HepG2 (cell line): ENCODE measurements around the gene S100P. TPM values are rescaled to one million over a fixed set of nuclear protein-coding genes. Genes with fewer than 3 reads are reported as not detected.

Experiments
- CEBPZ ChIP-seq: IDR thresholded peaks from 2 replicates; pipeline ENCODE4 v1.6.1; 2012; ENCODE audit warnings: low read length, improper control_type of control experiment
- HOXA5 ChIP-seq: sonication (generic); formaldehyde crosslinking; IDR thresholded peaks from 2 replicates; pipeline ENCODE4 v1.4.0; 2020; ENCODE audit warnings: missing genetic modification reagents
- KDM3A ChIP-seq: IDR thresholded peaks from 2 replicates; pipeline ENCODE4 v1.6.1; 2018; ENCODE audit warnings: low read depth, missing compliant biosample characterization
- NFRKB ChIP-seq: fragments of 450-650 bp; IDR thresholded peaks from 2 replicates; pipeline ENCODE4 v1.6.1; 2017
- POLR2A ChIP-seq, 2 experiments: IDR thresholded peaks; 2 replicates each; pipeline ENCODE4 v1.6.1; 2011; ENCODE audit warnings: low read depth in 2 of 2, low read length in 2 of 2, mild to moderate bottlenecking in 1 of 2, moderate library complexity in 1 of 2; ENCODE audit not compliant: insufficient read depth in 1 of 2
- RAD51 ChIP-seq: fragments of 450-650 bp; IDR thresholded peaks from 2 replicates; pipeline ENCODE4 v1.6.1; 2016; ENCODE audit warnings: borderline replicate concordance
- SALL1 ChIP-seq: sonication (generic); formaldehyde crosslinking; IDR thresholded peaks from 2 replicates; pipeline ENCODE4 v1.8.0; 2022; ENCODE audit warnings: mild to moderate bottlenecking, missing genetic modification reagents
- SP5 ChIP-seq: IDR thresholded peaks from 2 replicates; pipeline ENCODE4 v1.6.1; 2016; ENCODE audit warnings: low read depth, borderline replicate concordance
- TFE3 ChIP-seq: IDR thresholded peaks from 2 replicates; pipeline ENCODE4 v1.6.1; 2016
- TP53 ChIP-seq: sonication (generic); formaldehyde crosslinking; conservative IDR thresholded peaks from 2 replicates; pipeline ENCODE4 v1.4.0; 2020; ENCODE audit warnings: missing genetic modification reagents
- ZBTB49 ChIP-seq: sonication (generic); formaldehyde crosslinking; IDR thresholded peaks from 2 replicates; pipeline ENCODE4 v1.4.0; 2020; ENCODE audit warnings: missing genetic modification reagents, borderline replicate concordance
- ZFAT ChIP-seq: sonication (generic); formaldehyde crosslinking; conservative IDR thresholded peaks from 2 replicates; pipeline ENCODE4 v1.8.1; 2023; ENCODE audit warnings: missing genetic modification reagents, inconsistent platforms
- ZNF205 ChIP-seq: IDR thresholded peaks from 2 replicates; pipeline ENCODE4 v1.6.1; 2018; ENCODE audit warnings: missing biosample characterization, missing genetic modification reagents
- ZNF33A ChIP-seq: sonication (generic); formaldehyde crosslinking; IDR thresholded peaks from 2 replicates; pipeline ENCODE4 v1.5.1; 2020; ENCODE audit warnings: missing genetic modification reagents, mild to moderate bottlenecking, moderate library complexity, borderline replicate concordance
- ZNF746 ChIP-seq: sonication (generic); formaldehyde crosslinking; IDR thresholded peaks from 2 replicates; pipeline ENCODE4 v1.8.0; 2022; ENCODE audit warnings: mild to moderate bottlenecking, missing genetic modification reagents
- ZNF772 ChIP-seq: sonication (generic); formaldehyde crosslinking; IDR thresholded peaks from 2 replicates; pipeline ENCODE4 v1.5.0; 2020; ENCODE audit warnings: mild to moderate bottlenecking, missing genetic modification reagents
- ZNF883 ChIP-seq: sonication (generic); formaldehyde crosslinking; IDR thresholded peaks from 2 replicates; pipeline ENCODE4 v1.5.1; 2020; ENCODE audit warnings: mild to moderate bottlenecking, missing genetic modification reagents; ENCODE audit errors: not compliant biosample characterization
- ZNF891 ChIP-seq: sonication (generic); formaldehyde crosslinking; IDR thresholded peaks from 2 replicates; pipeline ENCODE4 v1.5.0; 2020; ENCODE audit warnings: mild to moderate bottlenecking, missing genetic modification reagents
- polyA plus RNA-seq, 8 experiments: library from polyadenylated mRNA; depleted of rRNA in 3 of 8; stranded (reverse) in 7 of 8; unstranded in 1 of 8; fragments of >200 nt; fragmentation: Illumina TruSeq in 4 of 8; extraction: Trizol in 4 of 8; gene quantifications; 2 replicates each; pipeline versions ENCODE4 v1.2.1 to v1.2.3, GENCODE V29; 2011 to 2016; ENCODE audit warnings: low read depth in 4 of 8, missing spikeins in 1 of 8, mixed read lengths in 1 of 8; ENCODE audit not compliant: insufficient read depth in 1 of 8
- total RNA-seq, 5 experiments: library from RNA; depleted of rRNA; stranded (reverse); fragments of >200 nt; fragmentation: Illumina TruSeq; extraction: Trizol; gene quantifications; 2 replicates each; pipeline ENCODE4 v1.2.3, GENCODE V29; 2016; ENCODE audit warnings: low read depth in 1 of 5
- TF ChIP-seq, protein P1 (sequence below): sonication (generic); formaldehyde crosslinking; IDR thresholded peaks from 2 replicates; pipeline ENCODE4 v1.8.1; 2022; ENCODE audit warnings: mild to moderate bottlenecking, missing genetic modification reagents
- TF ChIP-seq, protein P2 (sequence below): sonication (generic); formaldehyde crosslinking; IDR thresholded peaks from 2 replicates; pipeline ENCODE4 v1.4.0; 2020; ENCODE audit warnings: missing genetic modification reagents, borderline replicate concordance

Gene S100P
- total and polyA plus RNA-seq, 2 of the 13 experiments (the other 11 are each of a cell fraction or from before 2014, with no cell fraction given), result 278 to 1,649 TPM

- peak; percentile 98 for TF ChIP-seq SP5 (CRISPR knock-in tag)
- peak; percentile 56; the same call in 1 of the 2 replicates for TF ChIP-seq ZNF33A (CRISPR knock-in tag)
- TF ChIP-seq ZNF883, result no peak
- TF ChIP-seq ZNF746, result peak; percentile 82; the same call in 1 of the 2 replicates
- peak in 1 of 2 experiments; percentile 98; a peak in 2 of 4 replicates for TF ChIP-seq POLR2A (IDR thresholded peaks at IDR 0.05; ENCODE audit: insufficient read depth in 1 of 2, low read depth in 2 of 2, low read length in 2 of 2)
- no peak for TF ChIP-seq CEBPZ
- no peak for TF ChIP-seq ZBTB49 (CRISPR knock-in tag)
- no peak for TF ChIP-seq TP53 (CRISPR knock-in tag)
- TF ChIP-seq RAD51, result no peak
- no peak for TF ChIP-seq NFRKB
- TF ChIP-seq, protein P1, sequence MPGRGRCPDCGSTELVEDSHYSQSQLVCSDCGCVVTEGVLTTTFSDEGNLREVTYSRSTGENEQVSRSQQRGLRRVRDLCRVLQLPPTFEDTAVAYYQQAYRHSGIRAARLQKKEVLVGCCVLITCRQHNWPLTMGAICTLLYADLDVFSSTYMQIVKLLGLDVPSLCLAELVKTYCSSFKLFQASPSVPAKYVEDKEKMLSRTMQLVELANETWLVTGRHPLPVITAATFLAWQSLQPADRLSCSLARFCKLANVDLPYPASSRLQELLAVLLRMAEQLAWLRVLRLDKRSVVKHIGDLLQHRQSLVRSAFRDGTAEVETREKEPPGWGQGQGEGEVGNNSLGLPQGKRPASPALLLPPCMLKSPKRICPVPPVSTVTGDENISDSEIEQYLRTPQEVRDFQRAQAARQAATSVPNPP (CRISPR knock-in tag), result no peak
- TF ChIP-seq KDM3A (CRISPR knock-in tag), result peak; percentile 13
- TF ChIP-seq, protein P2, sequence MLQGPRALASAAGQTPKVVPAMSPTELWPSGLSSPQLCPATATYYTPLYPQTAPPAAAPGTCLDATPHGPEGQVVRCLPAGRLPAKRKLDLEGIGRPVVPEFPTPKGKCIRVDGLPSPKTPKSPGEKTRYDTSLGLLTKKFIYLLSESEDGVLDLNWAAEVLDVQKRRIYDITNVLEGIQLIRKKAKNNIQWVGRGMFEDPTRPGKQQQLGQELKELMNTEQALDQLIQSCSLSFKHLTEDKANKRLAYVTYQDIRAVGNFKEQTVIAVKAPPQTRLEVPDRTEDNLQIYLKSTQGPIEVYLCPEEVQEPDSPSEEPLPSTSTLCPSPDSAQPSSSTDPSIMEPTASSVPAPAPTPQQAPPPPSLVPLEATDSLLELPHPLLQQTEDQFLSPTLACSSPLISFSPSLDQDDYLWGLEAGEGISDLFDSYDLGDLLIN, result no peak
- TF ChIP-seq HOXA5 (CRISPR knock-in tag), result no peak
- peak; percentile 65 for TF ChIP-seq ZNF772 (CRISPR knock-in tag)
- TF ChIP-seq TFE3 (CRISPR knock-in tag), result peak; percentile 79
- 0 out of 2 replicates have a peak, but pooled peaks have one; percentile 76 for TF ChIP-seq ZFAT
- no peak for TF ChIP-seq ZNF205 (CRISPR knock-in tag)
- TF ChIP-seq SALL1 (CRISPR knock-in tag), result peak; percentile 91
- TF ChIP-seq ZNF891 (CRISPR knock-in tag), result peak; percentile 71; the same call in 1 of the 2 replicates
Observed at GRCh38 chr4:6693231-6694176, at the start of gene S100P (continued).
